Transverse colon (tissue), 3 donors: Measurements from ENCODE around the gene MAB21L3.

Experiments used
- POLR2A ChIP-seq: fragments of 450-650 bp; IDR thresholded peaks from one replicate; pipeline ENCODE4 v1.6.1; 2016; ENCODE audit warnings: antibody characterized with exemption, mild to moderate bottlenecking, moderate library complexity
- TF ChIP-seq, protein P1 (sequence below), 5 experiments: fragments of 200-600 bp in 3 of 5; fragments of 450-650 bp in 2 of 5; sonication (generic) in 3 of 5; IDR thresholded peaks; 1 replicate in 2 of 5; 2 replicates in 3 of 5; pipeline ENCODE4 v1.5.1; 2016 to 2017; ENCODE audit warnings: antibody characterized with exemption in 5 of 5, inconsistent platforms in 3 of 5, mild to moderate bottlenecking in 2 of 5, moderate library complexity in 1 of 5

DNA sequence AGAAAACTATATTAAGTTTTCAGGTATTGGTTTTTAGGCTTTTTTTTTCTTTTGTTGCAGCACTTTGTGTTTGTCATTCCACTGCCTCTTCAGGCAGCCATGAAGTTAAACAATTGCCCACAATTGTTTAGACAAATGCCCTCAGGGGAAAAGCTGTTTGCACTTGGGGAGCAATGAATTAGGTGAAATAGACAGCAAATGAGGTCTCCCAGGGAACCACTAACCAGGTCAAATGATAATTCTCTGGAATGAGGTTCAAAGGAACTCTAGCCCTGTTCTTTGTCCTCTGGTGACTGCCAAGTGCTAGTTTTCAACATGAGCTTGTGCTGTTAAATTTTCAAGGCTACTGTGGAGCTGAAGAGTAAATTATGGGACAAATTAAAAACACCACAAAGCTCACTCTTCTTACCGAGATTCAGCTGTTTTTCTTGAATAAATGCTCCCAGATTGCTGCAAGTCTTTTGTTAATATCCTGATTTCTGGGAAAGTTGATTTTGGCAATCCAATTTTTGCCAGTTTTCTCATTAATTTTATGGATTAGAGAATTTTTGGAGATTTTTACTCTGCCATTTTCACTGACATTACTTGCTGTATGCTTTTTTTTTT is 15.1 kb upstream of the MAB21L3 start:
- TF ChIP-seq, protein P1, sequence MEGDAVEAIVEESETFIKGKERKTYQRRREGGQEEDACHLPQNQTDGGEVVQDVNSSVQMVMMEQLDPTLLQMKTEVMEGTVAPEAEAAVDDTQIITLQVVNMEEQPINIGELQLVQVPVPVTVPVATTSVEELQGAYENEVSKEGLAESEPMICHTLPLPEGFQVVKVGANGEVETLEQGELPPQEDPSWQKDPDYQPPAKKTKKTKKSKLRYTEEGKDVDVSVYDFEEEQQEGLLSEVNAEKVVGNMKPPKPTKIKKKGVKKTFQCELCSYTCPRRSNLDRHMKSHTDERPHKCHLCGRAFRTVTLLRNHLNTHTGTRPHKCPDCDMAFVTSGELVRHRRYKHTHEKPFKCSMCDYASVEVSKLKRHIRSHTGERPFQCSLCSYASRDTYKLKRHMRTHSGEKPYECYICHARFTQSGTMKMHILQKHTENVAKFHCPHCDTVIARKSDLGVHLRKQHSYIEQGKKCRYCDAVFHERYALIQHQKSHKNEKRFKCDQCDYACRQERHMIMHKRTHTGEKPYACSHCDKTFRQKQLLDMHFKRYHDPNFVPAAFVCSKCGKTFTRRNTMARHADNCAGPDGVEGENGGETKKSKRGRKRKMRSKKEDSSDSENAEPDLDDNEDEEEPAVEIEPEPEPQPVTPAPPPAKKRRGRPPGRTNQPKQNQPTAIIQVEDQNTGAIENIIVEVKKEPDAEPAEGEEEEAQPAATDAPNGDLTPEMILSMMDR (IDR thresholded peaks at IDR 0.05): no peak
- TF ChIP-seq POLR2A: no peak
